Measurements from ENCODE around the gene CLEC3B. TPM values are rescaled to one million over a fixed set of nuclear protein-coding genes. Genes with fewer than 3 reads are reported as not detected.

Gene CLEC3B
- total RNA-seq, 3 donors from 2014 or later = 18.3 to 479 (median 55.7) TPM

- intact Hi-C loops (cut with DNase I; ENCODE audit: low total_unique reads) = no loop called here
- Histone ChIP-seq H3K4me3 (no peak overlapping the region), H3K27ac (no peak overlapping the region), H3K9me3 (no peaks in the 10 kb centered on the region), H3K27me3 (no peaks in the 10 kb centered on the region), H3K4me1 (no peaks in the 10 kb centered on the region), H3K36me3 (no peaks in the 10 kb centered on the region)
- no peak for TF ChIP-seq CTCF (IDR thresholded peaks at IDR 0.05)
- TF ChIP-seq POLR2A (IDR thresholded peaks at IDR 0.05) = no peak
- no peak for TF ChIP-seq POLR2AphosphoS5 (IDR thresholded peaks at IDR 0.05)
- no peak for DNase-seq (ENCODE audit: low spot score in 2 of 2)
Measured at GRCh38 chr3:45084361-45084760, 58.3 kb downstream of the CLEC3B start.

DNA sequence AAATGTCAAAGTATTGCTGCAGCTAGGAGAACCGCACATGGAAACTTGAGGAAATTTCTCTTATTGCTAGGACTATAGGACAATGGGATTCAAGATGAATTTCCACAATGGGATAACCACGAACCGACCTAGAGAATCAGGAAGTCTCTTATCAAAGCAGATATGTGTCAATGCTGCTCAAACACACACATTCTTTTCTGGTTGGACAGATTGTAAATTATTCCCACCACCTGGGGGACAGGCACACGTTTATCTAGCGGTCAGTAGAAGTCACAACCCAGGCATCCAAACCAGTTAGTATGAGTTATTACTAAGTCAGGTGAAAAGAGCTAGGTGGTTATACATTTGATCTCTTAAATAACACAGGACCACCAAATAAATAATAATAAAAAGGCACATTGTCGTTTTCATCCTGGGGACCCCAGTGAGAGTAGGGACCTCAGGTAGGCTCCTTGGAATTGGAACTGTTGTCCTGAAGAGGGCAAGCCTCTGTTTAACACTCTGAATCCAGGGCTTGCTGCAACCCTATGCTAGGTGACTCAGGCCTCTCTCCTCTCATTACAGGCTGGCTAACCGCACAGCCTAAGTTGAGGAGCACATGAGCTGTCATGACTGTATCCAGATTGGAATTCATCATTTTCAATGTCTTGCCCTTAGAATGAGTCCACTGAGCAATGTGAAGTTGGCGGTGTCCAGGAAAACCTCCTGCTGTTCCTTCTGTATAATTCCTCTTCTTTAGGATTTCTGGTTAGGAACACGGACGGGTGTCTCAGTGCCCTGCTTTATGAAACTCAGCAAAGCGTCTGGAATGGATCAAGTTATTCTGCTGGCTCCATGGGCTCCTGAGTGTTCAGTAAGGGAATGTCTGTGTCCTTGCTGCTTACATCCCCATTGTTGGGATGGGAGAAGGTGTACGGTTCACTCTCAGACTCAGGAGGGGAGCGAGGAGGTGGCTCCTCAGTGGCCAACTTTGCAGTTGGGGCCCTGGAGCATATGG lies 59.0 kb downstream of the CLEC3B start:
- no peak overlapping the region for H3K4me3 ChIP-seq
- H3K27ac ChIP-seq = no peak overlapping the region
- no peaks in the 10 kb centered on the region for H3K9me3 ChIP-seq
- no peaks in the 10 kb centered on the region for H3K4me1 ChIP-seq
- no peaks in the 10 kb centered on the region for H3K27me3 ChIP-seq
- intact Hi-C loops (cut with DNase I; ENCODE audit: low total_unique reads) = no loop called here
- DNase-seq (ENCODE audit: low spot score in 2 of 2) = no peak
- no peaks in the 10 kb centered on the region for H3K36me3 ChIP-seq
- TF ChIP-seq POLR2A (IDR thresholded peaks at IDR 0.05) (no peak), POLR2AphosphoS5 (IDR thresholded peaks at IDR 0.05) (no peak), CTCF (IDR thresholded peaks at IDR 0.05) (no peak)

Other genes with a start within 250 kb of the CLEC3B start
- 10 to 100 TPM; 12.8 to 28.6 (median 20.3) TPM for gene TMEM42, start 164.4 kb upstream of the CLEC3B start, total RNA-seq
- under 1 TPM in 1 of 3 donors, not detected in 2; 0.16 TPM for gene TGM4, start 151.7 kb upstream of the CLEC3B start, total RNA-seq
- 100 to 1,000 TPM in 1 of 3 donors, 10 to 100 TPM in 2; 69.5 to 120 (median 71.9) TPM for gene ZDHHC3, start 50.1 kb upstream of the CLEC3B start, total RNA-seq
- 10 to 100 TPM; 39.0 to 54.9 (median 43.0) TPM for gene EXOSC7, start 50.1 kb upstream of the CLEC3B start, total RNA-seq
- 10 to 100 TPM in 1 of 3 donors, 1 to 10 TPM in 2; 1.9 to 11.3 (median 8.5) TPM for gene CDCP1, start 120.1 kb downstream of the CLEC3B start, total RNA-seq
- 1 to 10 TPM in 2 of 3 donors, under 1 TPM in 1; 0.48 to 2.0 (median 1.0) TPM for gene TMEM158, start 200.0 kb downstream of the CLEC3B start, total RNA-seq

Data from breast epithelium (tissue), 4 donors.